PC-3 (cell line): ENCODE measurements around the gene TET2. TPM values are rescaled to one million over a fixed set of nuclear protein-coding genes. Genes with fewer than 3 reads are reported as not detected.

Experiments
- ATAC-seq: fragments of 200-7000 bp; cut with Tn5 transposase; 2 replicates; pipeline ENCODE4 v1.9.1; 2020; ENCODE audit warnings: mild to moderate bottlenecking, moderate library complexity
- BruUV-seq: library from RNA; stranded (reverse); fragments of 400-500 nt; replicated peaks from 2 replicates; lab custom pipeline; 2021; lab: Mats Ljungman, UMichigan
- CTCF ChIA-PET: fragments of 300-600 bp; sonication (Branson Sonifier 250); formaldehyde crosslinking; loops from one replicate; lab custom pipeline; 2022; ENCODE audit warnings: antibody characterized with exemption; lab: Charles Lee
- POLR2A ChIA-PET: fragments of 300-600 bp; sonication (Branson Sonifier 250); formaldehyde crosslinking; loops from one replicate; lab custom pipeline; 2022; ENCODE audit warnings: antibody characterized with exemption; ENCODE audit not compliant: unreplicated experiment; lab: Charles Lee
- DNase-seq: peaks from one replicate; pipeline ENCODE4 v3.0.0-alpha.2; 2015
- H2AFZ ChIP-seq: fragments of 300-600 bp; sonication (generic); 2 replicates; pipeline ENCODE4 v1.6.0; 2016; ENCODE audit warnings: antibody characterized with exemption, low read length
- H3F3A ChIP-seq: fragments of 300-600 bp; sonication (generic); one replicate; pipeline ENCODE4 v1.6.0; 2017; ENCODE audit warnings: antibody characterized with exemption, low read length, control low read depth, mild to moderate bottlenecking; ENCODE audit not compliant: unreplicated experiment
- H3K27ac ChIP-seq: fragments of 300-600 bp; sonication (generic); 2 replicates; pipeline ENCODE4 v1.5.1; 2016; ENCODE audit warnings: mild to moderate bottlenecking, low read length
- H3K27me3 ChIP-seq: fragments of 300-600 bp; sonication (generic); 2 replicates; pipeline ENCODE4 v1.6.1; 2016; ENCODE audit warnings: low read length, mixed read lengths
- H3K36me3 ChIP-seq: fragments of 300-600 bp; sonication (generic); 2 replicates; pipeline ENCODE4 v1.6.1; 2016; ENCODE audit warnings: low read depth, mixed run types, low read length, mixed read lengths
- H3K4me1 ChIP-seq: fragments of 300-600 bp; sonication (generic); 2 replicates; pipeline ENCODE4 v1.5.1; 2016; ENCODE audit warnings: low read length; ENCODE audit not compliant: insufficient read depth
- H3K4me2 ChIP-seq: fragments of 300-600 bp; sonication (generic); 2 replicates; pipeline ENCODE4 v1.6.0; 2016; ENCODE audit warnings: low read length
- H3K4me3 ChIP-seq: fragments of 300-600 bp; sonication (generic); 2 replicates; pipeline ENCODE4 v1.5.1; 2016; ENCODE audit warnings: mild to moderate bottlenecking, low read length, mixed read lengths
- H3K79me2 ChIP-seq: fragments of 300-600 bp; sonication (generic); 2 replicates; pipeline ENCODE4 v1.6.1; 2017; ENCODE audit warnings: low read length, mixed read lengths
- H3K9ac ChIP-seq: fragments of 300-600 bp; sonication (generic); 2 replicates; pipeline ENCODE4 v1.6.0; 2016; ENCODE audit warnings: mild to moderate bottlenecking, low read length
- H3K9me2 ChIP-seq: fragments of 300-600 bp; sonication (generic); replicated peaks from 2 replicates; pipeline ENCODE4 v1.6.1; 2016; ENCODE audit warnings: mixed run types, low read length, mixed read lengths
- H3K9me3 ChIP-seq: fragments of 300-600 bp; sonication (generic); 2 replicates; pipeline ENCODE4 v1.6.1; 2016; ENCODE audit warnings: low read length, mixed read lengths
- H4K20me1 ChIP-seq: fragments of 300-600 bp; sonication (generic); 2 replicates; pipeline ENCODE4 v1.6.1; 2016; ENCODE audit warnings: low read length, mixed read lengths
- CTCF ChIP-seq: fragments of 300-600 bp; sonication (generic); conservative IDR thresholded peaks from 2 replicates; pipeline ENCODE4 v1.5.1; 2017; ENCODE audit warnings: antibody characterized with exemption, low read depth, mild to moderate bottlenecking, low read length
- EZH2 ChIP-seq: fragments of 300-600 bp; sonication (generic); IDR thresholded peaks from one replicate; pipeline ENCODE4 v1.6.1; 2017; ENCODE audit warnings: antibody characterized with exemption, mild to moderate bottlenecking, low read length; ENCODE audit not compliant: unreplicated experiment
- EZH2phosphoT487 ChIP-seq: fragments of 300-600 bp; sonication (generic); IDR thresholded peaks from 2 replicates; pipeline ENCODE4 v1.6.1; 2018; ENCODE audit warnings: mild to moderate bottlenecking, antibody characterized with exemption, low read length, borderline replicate concordance
- intact Hi-C: fragments of 100-400 bp; cut with micrococcal nuclease; formaldehyde crosslinking; loops from 2 replicates; pipeline ENCODE4 v1.9.0; 2023
- total RNA-seq: library from RNA; depleted of rRNA; stranded (reverse); fragments of >200 nt; gene quantifications from 2 replicates; pipeline ENCODE4 v1.2.3, GENCODE V29; 2014

TET2 gene
- total RNA-seq, 1 experiment from 2014 or later, result 5.6 TPM

- Histone ChIP-seq H3K4me1 (peaks cover 6% of the 10 kb centered on the region), H3K79me2 (no peaks in the 10 kb centered on the region), H2AFZ (no peak overlapping the region), H3K4me2 (no peak overlapping the region), H3K36me3 (no peaks in the 10 kb centered on the region), H3K27me3 (no peaks in the 10 kb centered on the region), H3K9ac (no peak overlapping the region), H3K4me3 (no peak overlapping the region), H3K27ac (no peak overlapping the region), H4K20me1 (no peaks in the 10 kb centered on the region), H3F3A (no peaks in the 10 kb centered on the region), H3K9me2 (no peaks in the 10 kb centered on the region), H3K9me3 (no peaks in the 10 kb centered on the region)
- no peak for DNase-seq
- no peak for ATAC-seq
- no TSS peak for BruUV-seq
- POLR2A ChIA-PET, result no interaction called here
- CTCF ChIA-PET, result interaction anchor here (0.6 kb wide), 1 partner anchor 59 kb away, joined by 4 read pairs; no protein-coding TSS in a partner anchor
- intact Hi-C loops, result no loop called here
- no peak for TF ChIP-seq EZH2phosphoT487
- TF ChIP-seq EZH2, result no peak
- TF ChIP-seq CTCF, result no peak
Measured at GRCh38 chr4:105283501-105283900, 136.8 kb downstream of the TET2 start.

GRCh38 chr4:105288121-105288520 lies 141.4 kb downstream of the TET2 start:
- Histone ChIP-seq H3K4me3 (no peak overlapping the region), H3F3A (no peaks in the 10 kb centered on the region), H3K9me2 (no peaks in the 10 kb centered on the region), H2AFZ (no peak overlapping the region), H3K9ac (no peak overlapping the region), H3K27ac (no peak overlapping the region), H3K4me1 (no peaks in the 10 kb centered on the region), H4K20me1 (no peaks in the 10 kb centered on the region), H3K79me2 (no peaks in the 10 kb centered on the region), H3K27me3 (no peaks in the 10 kb centered on the region), H3K9me3 (no peaks in the 10 kb centered on the region), H3K36me3 (no peaks in the 10 kb centered on the region), H3K4me2 (no peak overlapping the region)
- CTCF ChIA-PET, result no interaction called here
- POLR2A ChIA-PET, result no interaction called here
- TF ChIP-seq CTCF (no peak), EZH2 (no peak), EZH2phosphoT487 (no peak)
- BruUV-seq, result no TSS peak
- ATAC-seq (no peak), DNase-seq (no peak)
- intact Hi-C loops, result no loop called here

- BruUV-seq, result no TSS peak
- ChIA-PET POLR2A (no interaction called here), CTCF (no interaction called here)
- Histone ChIP-seq H3K4me2 (no peak overlapping the region), H3K36me3 (no peaks in the 10 kb centered on the region), H3K9me3 (no peaks in the 10 kb centered on the region), H3F3A (no peaks in the 10 kb centered on the region), H3K27ac (no peak overlapping the region), H3K9me2 (no peaks in the 10 kb centered on the region), H4K20me1 (no peaks in the 10 kb centered on the region), H2AFZ (no peak overlapping the region), H3K4me1 (no peaks in the 10 kb centered on the region), H3K9ac (no peak overlapping the region), H3K4me3 (no peak overlapping the region), H3K79me2 (no peaks in the 10 kb centered on the region), H3K27me3 (no peaks in the 10 kb centered on the region)
- intact Hi-C loops, result no loop called here
- ATAC-seq, result no peak
- no peak for TF ChIP-seq CTCF
- no peak for TF ChIP-seq EZH2
- no peak for TF ChIP-seq EZH2phosphoT487
- no peak for DNase-seq
Measured at GRCh38 chr4:105291925-105292324, 145.2 kb downstream of the TET2 start.
